ENCODE measurements around the gene FAM210B.

- TF ChIP-seq CTCF (IDR thresholded peaks at IDR 0.05): no peak
- TF ChIP-seq POLR2A (IDR thresholded peaks at IDR 0.05): no peak
- no peak for TF ChIP-seq POLR2AphosphoS5 (IDR thresholded peaks at IDR 0.05)
Observed at GRCh38 chr20:56362833-56363413, 4.1 kb downstream of the FAM210B start.
